Cardiac muscle cell (in vitro differentiated cells and primary cell): ENCODE measurements around the gene IVNS1ABP. TPM values are rescaled to one million over a fixed set of nuclear protein-coding genes. Genes with fewer than 3 reads are reported as not detected.

Experiments
- DNase-seq, 2 donors: peaks; one replicate each; pipeline versions ENCODE4 v3.0.0 to v3.0.0-alpha.2; 2010 to 2017; ENCODE audit warnings: low read depth in 1 of 2, low spot score in 1 of 2
- H3K27ac ChIP-seq: fragments of 200-600 bp; sonication (generic); 2 replicates; pipeline ENCODE4 v1.5.1; 2016
- H3K27me3 ChIP-seq: fragments of 200-600 bp; sonication (generic); 2 replicates; pipeline ENCODE4 v1.6.0; 2016; ENCODE audit warnings: control low read depth
- H3K36me3 ChIP-seq: fragments of 200-600 bp; sonication (generic); 2 replicates; pipeline ENCODE4 v1.5.1; 2016; ENCODE audit warnings: control low read depth
- H3K4me1 ChIP-seq: fragments of 200-600 bp; sonication (generic); 2 replicates; pipeline ENCODE4 v1.8.1; 2017; ENCODE audit warnings: low read depth, mild to moderate bottlenecking, mixed run types
- H3K4me3 ChIP-seq: fragments of 200-600 bp; sonication (generic); 2 replicates; pipeline ENCODE4 v1.5.1; 2016; ENCODE audit warnings: mild to moderate bottlenecking
- H3K9me3 ChIP-seq: fragments of 200-600 bp; sonication (generic); 2 replicates; pipeline ENCODE4 v1.5.1; 2017; ENCODE audit warnings: low read depth, mild to moderate bottlenecking, control low read depth
- CTCF ChIP-seq: IDR thresholded peaks from 2 replicates; pipeline ENCODE4 v1.5.1; 2012; ENCODE audit warnings: low read depth, mild to moderate bottlenecking, low read length
- polyA plus RNA-seq: library from polyadenylated mRNA; unstranded; fragments of >200 nt; fragmentation: Nextera tagmentation; extraction: Ambion mirVana; gene quantifications from 2 replicates; pipeline ENCODE4 v1.2.1, GENCODE V29; 2016
- total RNA-seq: library from RNA; depleted of rRNA; stranded (reverse); fragments of >200 nt; gene quantifications from 2 replicates; pipeline ENCODE4 v1.2.3, GENCODE V29; 2016

The IVNS1ABP gene
- total and polyA plus RNA-seq, 2 experiments from 2014 or later = 48.8 to 49.6 TPM

GRCh38 chr1:185267701-185268100, 49.3 kb downstream of the IVNS1ABP start:
- Histone ChIP-seq H3K4me1 (no peaks in the 10 kb centered on the region), H3K27me3 (no peaks in the 10 kb centered on the region), H3K9me3 (no peaks in the 10 kb centered on the region), H3K36me3 (no peaks in the 10 kb centered on the region), H3K27ac (no peak overlapping the region), H3K4me3 (no peak overlapping the region)
- no peak for TF ChIP-seq CTCF
- no peak for DNase-seq

- no peak for TF ChIP-seq CTCF
- Histone ChIP-seq H3K27ac (no peak overlapping the region), H3K36me3 (no peaks in the 10 kb centered on the region)
Measured at GRCh38 chr1:185267301-185267700, 49.7 kb downstream of the IVNS1ABP start.

GRCh38 chr1:185265314-185265713, 51.7 kb downstream of the IVNS1ABP start:
- H3K4me1 ChIP-seq = peaks cover 5% of the 10 kb centered on the region
- no peaks in the 10 kb centered on the region for H3K9me3 ChIP-seq
- no peaks in the 10 kb centered on the region for H3K36me3 ChIP-seq
- H3K27ac ChIP-seq = no peak overlapping the region
- TF ChIP-seq CTCF = no peak
- H3K4me3 ChIP-seq = no peak overlapping the region
- H3K27me3 ChIP-seq = no peaks in the 10 kb centered on the region
- no peak for DNase-seq

More at GRCh38 chr1:185267301-185267700, 49.7 kb downstream of the IVNS1ABP start:
- Histone ChIP-seq H3K27me3 (no peaks in the 10 kb centered on the region), H3K4me1 (no peaks in the 10 kb centered on the region), H3K9me3 (no peaks in the 10 kb centered on the region), H3K4me3 (no peak overlapping the region)
- no peak for DNase-seq

DNA sequence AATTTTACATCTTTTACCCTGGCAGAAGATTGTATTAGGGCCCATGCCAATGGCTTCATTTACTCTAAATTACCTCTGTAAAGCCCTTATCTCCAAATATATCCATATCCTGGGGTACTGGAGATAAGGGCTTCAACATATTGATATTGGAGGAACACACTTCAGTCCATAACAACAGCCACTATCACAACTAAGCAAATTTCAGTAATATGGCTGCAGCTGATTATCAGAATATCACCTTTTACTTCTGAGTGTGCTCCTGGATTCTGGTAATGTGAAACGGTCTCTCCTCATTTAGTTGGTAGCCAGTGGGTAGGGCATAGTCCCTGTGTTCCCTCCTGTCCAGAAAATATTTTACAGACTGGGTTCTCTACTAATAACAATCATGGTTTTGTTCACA, 53.3 kb downstream of the IVNS1ABP start:
- Histone ChIP-seq H3K27me3 (no peaks in the 10 kb centered on the region), H3K4me3 (no peak overlapping the region), H3K9me3 (no peaks in the 10 kb centered on the region), H3K27ac (no peak overlapping the region), H3K4me1 (peaks cover 20% of the 10 kb centered on the region), H3K36me3 (no peaks in the 10 kb centered on the region)
- DNase-seq = no peak
- TF ChIP-seq CTCF = no peak

GRCh38 chr1:185263292-185263691, 53.8 kb downstream of the IVNS1ABP start:
- no peaks in the 10 kb centered on the region for H3K9me3 ChIP-seq
- DNase-seq = no peak
- no peaks in the 10 kb centered on the region for H3K36me3 ChIP-seq
- H3K4me3 ChIP-seq = no peak overlapping the region
- H3K27ac ChIP-seq = no peak overlapping the region
- no peaks in the 10 kb centered on the region for H3K27me3 ChIP-seq
- peaks cover 25% of the 10 kb centered on the region for H3K4me1 ChIP-seq
- TF ChIP-seq CTCF = no peak

GRCh38 chr1:185262151-185262550, 54.9 kb downstream of the IVNS1ABP start:
- peaks cover 34% of the 10 kb centered on the region for H3K4me1 ChIP-seq
- no peaks in the 10 kb centered on the region for H3K9me3 ChIP-seq
- no peaks in the 10 kb centered on the region for H3K27me3 ChIP-seq
- TF ChIP-seq CTCF = no peak
- no peak for DNase-seq
- no peak overlapping the region for H3K27ac ChIP-seq
- H3K36me3 ChIP-seq = no peaks in the 10 kb centered on the region
- H3K4me3 ChIP-seq = no peak overlapping the region
